MM.1S (cell line): ENCODE measurements around the gene BIRC3.
"Not testable (repeated sequence)": the region's sequence is repeated elsewhere in the genome, so short reads cannot be mapped to it uniquely, and the experiment has no call there.

Source experiments
- DNase-seq: peaks from one replicate; pipeline ENCODE4 v3.0.0-alpha.2; 2015
- H2AFZ ChIP-seq: fragments of 300-600 bp; sonication (generic); 2 replicates; pipeline ENCODE4 v1.6.0; 2016; ENCODE audit warnings: antibody characterized with exemption, low read length
- H3F3A ChIP-seq: fragments of 300-600 bp; sonication (generic); 2 replicates; pipeline ENCODE4 v1.6.1; 2016; ENCODE audit warnings: mild to moderate bottlenecking, antibody characterized with exemption, low read length, moderate library complexity, mixed read lengths; ENCODE audit not compliant: insufficient read depth
- H3K27ac ChIP-seq: fragments of 300-600 bp; sonication (generic); 2 replicates; pipeline ENCODE4 v1.5.1; 2016; ENCODE audit warnings: mild to moderate bottlenecking, low read length
- H3K27me3 ChIP-seq: fragments of 300-600 bp; sonication (generic); replicated peaks from 2 replicates; pipeline ENCODE4 v1.6.0; 2016; ENCODE audit warnings: low read length; ENCODE audit not compliant: insufficient read depth
- H3K36me3 ChIP-seq: fragments of 300-600 bp; sonication (generic); replicated peaks from 2 replicates; pipeline ENCODE4 v1.6.1; 2016; ENCODE audit warnings: mild to moderate bottlenecking, low read length, mixed read lengths; ENCODE audit not compliant: insufficient read depth
- H3K4me1 ChIP-seq: fragments of 300-600 bp; sonication (generic); 2 replicates; pipeline ENCODE4 v1.6.1; 2016; ENCODE audit warnings: low read length, mixed read lengths
- H3K4me2 ChIP-seq: fragments of 300-600 bp; sonication (generic); 2 replicates; pipeline ENCODE4 v1.6.0; 2016; ENCODE audit warnings: low read depth, low read length
- H3K4me3 ChIP-seq: fragments of 300-600 bp; sonication (generic); 2 replicates; pipeline ENCODE4 v1.5.1; 2016; ENCODE audit warnings: low read length, mixed read lengths
- H3K79me2 ChIP-seq: fragments of 300-600 bp; sonication (generic); 2 replicates; pipeline ENCODE4 v1.6.1; 2016; ENCODE audit warnings: mixed run types, low read length, mixed read lengths
- H3K9ac ChIP-seq: fragments of 300-600 bp; sonication (generic); 2 replicates; pipeline ENCODE4 v1.6.1; 2016; ENCODE audit warnings: low read length, mixed read lengths
- H3K9me2 ChIP-seq: fragments of 300-600 bp; sonication (generic); replicated peaks from 2 replicates; pipeline ENCODE4 v1.6.1; 2016; ENCODE audit warnings: mild to moderate bottlenecking, low read length, mixed read lengths; ENCODE audit not compliant: insufficient read depth
- H3K9me3 ChIP-seq: fragments of 300-600 bp; sonication (generic); replicated peaks from 2 replicates; pipeline ENCODE4 v1.6.1; 2016; ENCODE audit warnings: mild to moderate bottlenecking, low read length, mixed read lengths; ENCODE audit not compliant: insufficient read depth
- H4K20me1 ChIP-seq: fragments of 300-600 bp; sonication (generic); 2 replicates; pipeline ENCODE4 v1.6.1; 2016; ENCODE audit warnings: mild to moderate bottlenecking, low read length, moderate library complexity, mixed read lengths; ENCODE audit not compliant: insufficient read depth
- EZH2 ChIP-seq: fragments of 300-600 bp; sonication (generic); optimal IDR thresholded peaks from 2 replicates; pipeline ENCODE3; 2017; ENCODE audit warnings: low read depth, mild to moderate bottlenecking, antibody characterized with exemption, low read length, mixed read lengths
- EZH2phosphoT487 ChIP-seq: fragments of 300-600 bp; sonication (generic); IDR thresholded peaks from 2 replicates; pipeline ENCODE4 v1.6.1; 2018; ENCODE audit warnings: antibody characterized with exemption, low read length
- TF ChIP-seq, protein P1 (sequence below): fragments of 300-600 bp; sonication (generic); IDR thresholded peaks from 2 replicates; pipeline ENCODE4 v1.5.1; 2016; ENCODE audit warnings: antibody characterized with exemption, low read length, mixed read lengths

BIRC3 gene

DNA sequence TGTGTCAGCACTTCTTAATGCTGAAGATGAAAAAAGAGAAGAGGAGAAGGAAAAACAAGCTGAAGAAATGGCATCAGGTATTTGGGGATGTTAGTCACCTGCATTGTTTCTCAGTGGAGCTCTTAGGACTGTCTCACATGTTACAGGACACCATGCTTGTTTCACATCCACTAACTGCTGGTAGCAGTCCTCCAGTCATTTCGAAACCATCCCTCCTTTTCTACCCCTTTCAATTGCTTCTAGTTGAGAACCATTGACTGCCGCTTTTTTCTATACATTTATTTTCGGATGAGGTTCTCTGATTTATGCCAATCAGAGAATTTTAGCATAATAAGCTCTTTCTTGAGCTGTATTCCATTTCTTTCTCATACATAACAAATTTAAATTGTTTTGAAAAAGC lies 51.2 kb downstream of the BIRC3 start:
- peaks cover 4% of the 10 kb centered on the region; the same call in 1 of the 2 replicates for H3K36me3 ChIP-seq
- H3K27ac ChIP-seq, result no peak overlapping the region

DNA sequence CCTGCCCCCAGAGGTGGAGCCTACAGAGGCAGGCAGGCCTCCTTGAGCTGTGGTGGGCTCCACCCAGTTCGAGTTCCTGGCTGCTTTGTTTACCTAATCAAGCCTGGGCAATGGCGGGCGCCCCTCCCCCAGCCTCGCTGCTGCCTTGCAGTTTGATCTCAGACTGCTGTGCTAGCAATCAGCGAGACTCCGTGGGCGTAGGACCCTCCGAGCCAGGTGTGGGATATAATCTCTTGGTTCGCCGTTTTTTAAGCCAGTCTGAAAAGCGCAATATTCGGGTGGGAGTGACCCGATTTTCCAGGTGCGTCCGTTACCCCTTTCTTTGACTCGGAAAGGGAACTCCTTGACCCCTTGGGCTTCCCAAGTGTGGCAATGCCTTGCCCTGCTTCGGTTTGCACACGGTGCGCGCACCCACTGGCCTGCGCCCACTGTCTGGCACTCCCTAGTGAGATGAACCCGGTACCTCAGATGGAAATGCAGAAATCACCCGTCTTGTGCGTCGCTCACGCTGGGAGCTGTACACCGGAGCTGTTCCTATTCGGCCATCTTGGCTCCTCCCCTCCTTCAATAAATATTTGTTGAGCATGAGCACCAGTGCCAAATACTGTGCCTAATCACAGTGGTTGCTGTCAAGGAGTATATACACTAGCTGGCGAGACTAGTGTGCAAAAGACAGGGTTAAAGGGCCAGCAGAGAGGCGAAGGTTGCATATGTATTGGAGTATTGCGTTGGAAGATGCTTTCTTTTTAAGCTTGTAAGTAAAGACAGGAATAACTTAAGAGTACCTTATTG lies 57.5 kb downstream of the BIRC3 start:
- not testable (repeated sequence) for H3K27me3 ChIP-seq, H3K4me3 ChIP-seq, DNase-seq, H4K20me1 ChIP-seq, H2AFZ ChIP-seq, H3K4me1 ChIP-seq, H3K9ac ChIP-seq, H3F3A ChIP-seq, H3K4me2 ChIP-seq, H3K79me2 ChIP-seq, H3K27ac ChIP-seq, H3K9me3 ChIP-seq, H3K36me3 ChIP-seq, H3K9me2 ChIP-seq

More for the DNA sequence above, 51.2 kb downstream of the BIRC3 start:
- TF ChIP-seq EZH2phosphoT487, result no peak
- no peak for TF ChIP-seq EZH2
- TF ChIP-seq, protein P1, sequence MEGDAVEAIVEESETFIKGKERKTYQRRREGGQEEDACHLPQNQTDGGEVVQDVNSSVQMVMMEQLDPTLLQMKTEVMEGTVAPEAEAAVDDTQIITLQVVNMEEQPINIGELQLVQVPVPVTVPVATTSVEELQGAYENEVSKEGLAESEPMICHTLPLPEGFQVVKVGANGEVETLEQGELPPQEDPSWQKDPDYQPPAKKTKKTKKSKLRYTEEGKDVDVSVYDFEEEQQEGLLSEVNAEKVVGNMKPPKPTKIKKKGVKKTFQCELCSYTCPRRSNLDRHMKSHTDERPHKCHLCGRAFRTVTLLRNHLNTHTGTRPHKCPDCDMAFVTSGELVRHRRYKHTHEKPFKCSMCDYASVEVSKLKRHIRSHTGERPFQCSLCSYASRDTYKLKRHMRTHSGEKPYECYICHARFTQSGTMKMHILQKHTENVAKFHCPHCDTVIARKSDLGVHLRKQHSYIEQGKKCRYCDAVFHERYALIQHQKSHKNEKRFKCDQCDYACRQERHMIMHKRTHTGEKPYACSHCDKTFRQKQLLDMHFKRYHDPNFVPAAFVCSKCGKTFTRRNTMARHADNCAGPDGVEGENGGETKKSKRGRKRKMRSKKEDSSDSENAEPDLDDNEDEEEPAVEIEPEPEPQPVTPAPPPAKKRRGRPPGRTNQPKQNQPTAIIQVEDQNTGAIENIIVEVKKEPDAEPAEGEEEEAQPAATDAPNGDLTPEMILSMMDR, result no peak
- 0 out of 2 replicates have a peak, but pooled peaks cover 3% of the 10 kb centered on the region for H3F3A ChIP-seq
- no peaks in the 10 kb centered on the region for H3K27me3 ChIP-seq
- no peaks in the 10 kb centered on the region for H3K79me2 ChIP-seq
- no peak overlapping the region for H2AFZ ChIP-seq
- no peak overlapping the region for H3K4me3 ChIP-seq
- H3K4me1 ChIP-seq, result peaks cover 5% of the 10 kb centered on the region; the same call in 1 of the 2 replicates
- H3K9me3 ChIP-seq, result no peaks in the 10 kb centered on the region
- H3K4me2 ChIP-seq, result no peak overlapping the region
- peak; percentile 14 for DNase-seq
- H3K9me2 ChIP-seq, result no peaks in the 10 kb centered on the region
- no peak overlapping the region for H3K9ac ChIP-seq
- H4K20me1 ChIP-seq, result no peaks in the 10 kb centered on the region

DNA sequence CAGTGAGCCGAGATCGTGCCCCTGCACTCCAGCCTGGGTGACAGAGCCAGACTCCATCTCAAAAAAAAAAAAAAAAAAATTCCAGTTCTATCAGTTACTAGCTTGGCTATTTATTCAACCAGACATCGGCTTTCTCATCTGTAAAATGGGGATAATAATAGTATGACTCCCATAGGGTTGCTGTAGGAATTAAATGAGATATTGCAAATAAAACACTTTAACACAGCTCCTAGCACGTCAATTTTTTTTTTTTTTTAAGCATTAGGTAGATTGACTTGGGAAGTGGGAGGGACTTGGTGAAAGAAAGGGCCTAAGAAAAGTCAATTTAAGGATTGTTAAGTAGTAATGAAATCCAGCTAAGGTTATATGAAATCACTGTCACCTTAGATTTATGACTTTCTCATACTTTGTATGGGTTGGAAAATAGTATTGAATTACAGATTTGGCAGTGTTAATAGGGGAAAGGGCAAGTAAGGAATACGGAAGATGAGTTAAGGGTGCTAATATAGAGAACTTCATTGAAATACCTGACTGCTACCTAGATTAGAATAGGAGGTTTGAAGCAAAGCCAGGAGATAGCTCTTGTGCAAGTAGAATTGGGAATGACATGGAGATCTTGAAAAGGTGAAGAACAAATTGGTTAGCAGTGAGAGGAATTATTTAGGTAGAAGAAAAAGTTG lies 58.6 kb downstream of the BIRC3 start:
- Histone ChIP-seq H2AFZ (no peak overlapping the region), H3K4me3 (no peak overlapping the region), H3K27ac (no peak overlapping the region), H3K36me3 (0 out of 2 replicates have a peak, but pooled peaks cover 5% of the 10 kb centered on the region), H3K79me2 (peaks cover 3% of the 10 kb centered on the region), H3K4me1 (no peaks in the 10 kb centered on the region), H3F3A (no peaks in the 10 kb centered on the region), H3K4me2 (no peak overlapping the region), H3K9me3 (no peaks in the 10 kb centered on the region), H4K20me1 (no peaks in the 10 kb centered on the region), H3K9ac (no peak overlapping the region), H3K27me3 (no peaks in the 10 kb centered on the region), H3K9me2 (no peaks in the 10 kb centered on the region)
- no peak for DNase-seq
- TF ChIP-seq, protein P1, result no peak
- TF ChIP-seq EZH2phosphoT487 (no peak), EZH2 (no peak)

DNA sequence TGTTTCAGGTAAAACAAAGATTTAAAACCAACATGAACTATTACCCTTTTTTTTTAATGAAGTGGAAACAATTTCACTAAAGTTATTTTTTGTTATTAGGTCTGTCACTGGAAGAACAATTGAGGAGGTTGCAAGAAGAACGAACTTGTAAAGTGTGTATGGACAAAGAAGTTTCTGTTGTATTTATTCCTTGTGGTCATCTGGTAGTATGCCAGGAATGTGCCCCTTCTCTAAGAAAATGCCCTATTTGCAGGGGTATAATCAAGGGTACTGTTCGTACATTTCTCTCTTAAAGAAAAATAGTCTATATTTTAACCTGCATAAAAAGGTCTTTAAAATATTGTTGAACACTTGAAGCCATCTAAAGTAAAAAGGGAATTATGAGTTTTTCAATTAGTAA lies 60.6 kb downstream of the BIRC3 start:
- H4K20me1 ChIP-seq, result no peaks in the 10 kb centered on the region
- no peaks in the 10 kb centered on the region for H3K27me3 ChIP-seq
- H3F3A ChIP-seq, result no peaks in the 10 kb centered on the region
- H3K4me3 ChIP-seq, result no peak overlapping the region
- H3K4me1 ChIP-seq, result no peaks in the 10 kb centered on the region
- H3K4me2 ChIP-seq, result no peak overlapping the region
- no peak overlapping the region for H3K9ac ChIP-seq
- TF ChIP-seq EZH2 (no peak), EZH2phosphoT487 (no peak)
- TF ChIP-seq, protein P1, result no peak
- H3K9me3 ChIP-seq, result no peaks in the 10 kb centered on the region
- no peaks in the 10 kb centered on the region for H3K9me2 ChIP-seq
- no peak for DNase-seq
- 0 out of 2 replicates have a peak, but pooled peaks cover 5% of the 10 kb centered on the region for H3K36me3 ChIP-seq
- H2AFZ ChIP-seq, result no peak overlapping the region
- no peak overlapping the region for H3K27ac ChIP-seq
- H3K79me2 ChIP-seq, result peaks cover 3% of the 10 kb centered on the region
